HepG2 (cell line): ENCODE results near the gene TOP3B. TPM values are rescaled to one million over a fixed set of nuclear protein-coding genes. Genes with fewer than 3 reads are reported as not detected.

ENCODE experiments used
- ATAC-seq: fragments of 200-7000 bp; cut with Tn5 transposase; 3 replicates; pipeline ENCODE4 v1.9.1; 2020; ENCODE audit warnings: mild to moderate bottlenecking, moderate library complexity
- BruUV-seq: library from RNA; stranded (reverse); fragments of 400-500 nt; replicated peaks from 2 replicates; lab custom pipeline; 2021; lab: Mats Ljungman, UMichigan
- CTCF ChIA-PET: fragments of 300-600 bp; formaldehyde crosslinking; extraction: SDS; loops from one replicate; lab custom pipeline; 2021; ENCODE audit warnings: low total read pairs, inconsistent platforms, low intra/inter-chr PET ratio; lab: Yijun Ruan, JAX
- POLR2A ChIA-PET: fragments of 350-600 bp; sonication (Branson Sonifier 250); formaldehyde crosslinking; loops from one replicate; lab custom pipeline; 2020; ENCODE audit warnings: antibody characterized with exemption, inconsistent platforms; lab: Yijun Ruan, JAX
- DNase-seq: peaks from one replicate; pipeline ENCODE4 v3.0.0-alpha.2; 2015; ENCODE audit warnings: low spot score
- FAIRE-seq: peaks from 3 replicates; lab custom pipeline; 2011; peaks lifted over from hg19 to GRCh38; lab: Jason Lieb, UNC
- H2AFZ ChIP-seq: one replicate; pipeline ENCODE4 v1.6.1; 2011; ENCODE audit warnings: low read length, inconsistent platforms
- H3K27ac ChIP-seq: fragments of 300-600 bp; 3 replicates; pipeline ENCODE4 v1.8.0; 2011; ENCODE audit warnings: mixed run types, mild to moderate bottlenecking, mixed read lengths, low read length, inconsistent platforms; ENCODE audit not compliant: insufficient read depth; ENCODE audit errors: extremely low read length
- H3K27me3 ChIP-seq, 2 experiments: fragments of 200-600 bp in 1 of 2; 2 replicates in 1 of 2; 3 replicates in 1 of 2; pipeline versions ENCODE4 v1.6.0 to v1.8.0; 2011; ENCODE audit warnings: low read length in 2 of 2, mild to moderate bottlenecking in 2 of 2, moderate library complexity in 2 of 2, inconsistent platforms in 1 of 2; ENCODE audit not compliant: insufficient read depth in 2 of 2, control insufficient read depth in 1 of 2
- H3K36me3 ChIP-seq, 2 experiments: fragments of 200-600 bp in 1 of 2; replicated peaks in 1 of 2; 2 replicates in 1 of 2; 3 replicates in 1 of 2; pipeline versions ENCODE4 v1.5.1 to v1.8.0; 2011; ENCODE audit warnings: low read length in 2 of 2, inconsistent platforms in 1 of 2; ENCODE audit not compliant: insufficient read depth in 2 of 2, control insufficient read depth in 1 of 2
- H3K4me1 ChIP-seq: 2 replicates; pipeline ENCODE4 v1.5.1; 2012; ENCODE audit warnings: low read length, inconsistent platforms; ENCODE audit not compliant: insufficient read depth
- H3K4me2 ChIP-seq: 2 replicates; pipeline ENCODE4 v1.6.0; 2011; ENCODE audit warnings: low read depth, low read length, inconsistent platforms
- H3K4me3 ChIP-seq, 3 experiments: fragments of 200-600 bp in 1 of 3; sonication (generic), shearing (Covaris generic) in 1 of 3; replicated peaks in 1 of 3; 2 replicates each; pipeline ENCODE4 v1.5.1; 2011 to 2016; ENCODE audit warnings: low read length in 3 of 3, inconsistent platforms in 2 of 3, low read depth in 2 of 3, mild to moderate bottlenecking in 2 of 3, control low read depth in 1 of 3, mixed read lengths in 1 of 3; ENCODE audit not compliant: insufficient read depth in 1 of 3
- H3K79me2 ChIP-seq: one replicate; pipeline ENCODE4 v1.6.1; 2011; ENCODE audit warnings: low read length, inconsistent platforms; ENCODE audit not compliant: insufficient read depth
- H3K9ac ChIP-seq: 2 replicates; pipeline ENCODE4 v1.6.0; 2011; ENCODE audit warnings: mild to moderate bottlenecking, low read depth, low read length, inconsistent platforms; ENCODE audit not compliant: insufficient read depth
- H3K9me3 ChIP-seq: 2 replicates; pipeline ENCODE4 v1.5.1; 2012; ENCODE audit warnings: mild to moderate bottlenecking, low read length
- H4K20me1 ChIP-seq: 2 replicates; pipeline ENCODE4 v1.6.0; 2011; ENCODE audit warnings: inconsistent platforms, mild to moderate bottlenecking, low read length, moderate library complexity; ENCODE audit not compliant: insufficient read depth
- ATM ChIP-seq: fragments of 450-650 bp; IDR thresholded peaks from 2 replicates; pipeline ENCODE4 v1.7.1; 2017; ENCODE audit warnings: mild to moderate bottlenecking, borderline replicate concordance
- EED ChIP-seq: sonication (generic); formaldehyde crosslinking; IDR thresholded peaks from 2 replicates; pipeline ENCODE4 v1.5.0; 2020; ENCODE audit warnings: mild to moderate bottlenecking, missing genetic modification reagents
- GABPA ChIP-seq, 2 experiments: IDR thresholded peaks; 2 replicates each; pipeline ENCODE4 v1.6.1; 2011 to 2016; ENCODE audit warnings: low read depth in 2 of 2, low read length in 1 of 2, missing biosample characterization in 1 of 2, missing genetic modification characterization in 1 of 2
- HHEX ChIP-seq: IDR thresholded peaks from 2 replicates; pipeline ENCODE4 v1.6.1; 2016; ENCODE audit warnings: control low read depth
- MAF1 ChIP-seq: sonication (generic); formaldehyde crosslinking; IDR thresholded peaks from 2 replicates; pipeline ENCODE4 v1.5.0; 2020; ENCODE audit warnings: missing genetic modification reagents, borderline replicate concordance
- MATR3 ChIP-seq: sonication (generic); formaldehyde crosslinking; IDR thresholded peaks from 2 replicates; pipeline ENCODE4 v1.4.0; 2020; ENCODE audit warnings: missing genetic modification reagents
- NFYC ChIP-seq: IDR thresholded peaks from 2 replicates; pipeline ENCODE4 v1.6.1; 2016; ENCODE audit warnings: missing genetic modification reagents, missing compliant biosample characterization
- PITX1 ChIP-seq: sonication (generic); formaldehyde crosslinking; IDR thresholded peaks from 2 replicates; pipeline ENCODE4 v1.5.1; 2020; ENCODE audit warnings: mild to moderate bottlenecking, missing genetic modification reagents
- SMAD3 ChIP-seq: sonication (generic); formaldehyde crosslinking; IDR thresholded peaks from 2 replicates; pipeline ENCODE4 v1.4.0; 2020; ENCODE audit warnings: missing genetic modification reagents
- SRF ChIP-seq: IDR thresholded peaks from 2 replicates; pipeline ENCODE4 v1.6.1; 2011; ENCODE audit warnings: mild to moderate bottlenecking, low read depth, low read length, moderate library complexity
- ZBTB7B ChIP-seq: sonication (generic); formaldehyde crosslinking; IDR thresholded peaks from 2 replicates; pipeline ENCODE4 v1.4.0; 2020; ENCODE audit warnings: missing genetic modification reagents
- ZNF256 ChIP-seq: sonication (generic); formaldehyde crosslinking; conservative IDR thresholded peaks from 2 replicates; pipeline ENCODE4 v1.4.0; 2020; ENCODE audit warnings: missing genetic modification reagents
- ZNF567 ChIP-seq: sonication (generic); formaldehyde crosslinking; IDR thresholded peaks from 2 replicates; pipeline ENCODE4 v1.8.1; 2023; ENCODE audit warnings: mild to moderate bottlenecking, missing genetic modification reagents, borderline replicate concordance
- ZNF572 ChIP-seq: sonication (generic); formaldehyde crosslinking; IDR thresholded peaks from 2 replicates; pipeline ENCODE4 v1.5.1; 2020; ENCODE audit warnings: mild to moderate bottlenecking, missing genetic modification reagents
- WGBS: methylation state at CpG from one replicate; pipeline ENCODE4 v1.1.6; 2017; ENCODE audit warnings: low lambda C conversion rate; 5-methylcytosine and 5-hydroxymethylcytosine counted together
- in situ Hi-C: cut with HindIII; loops from 2 replicates; pipeline ENCODE4 v1.10.0; 2017; ENCODE audit warnings: low pct_unique_long_range_greater_than_20kb; ENCODE audit not compliant: extremely low pct_ligation_motif_present
- intact Hi-C: fragments of 100-400 bp; cut with micrococcal nuclease; formaldehyde crosslinking; loops from one replicate; pipeline ENCODE4 v1.10.0; 2022; ENCODE audit not compliant: unreplicated experiment
- polyA plus RNA-seq, 8 experiments: library from polyadenylated mRNA; depleted of rRNA in 3 of 8; stranded (reverse) in 7 of 8; unstranded in 1 of 8; fragments of >200 nt; fragmentation: Illumina TruSeq in 4 of 8; extraction: Trizol in 4 of 8; gene quantifications; 2 replicates each; pipeline versions ENCODE4 v1.2.1 to v1.2.3, GENCODE V29; 2011 to 2016; ENCODE audit warnings: low read depth in 4 of 8, missing spikeins in 1 of 8, mixed read lengths in 1 of 8; ENCODE audit not compliant: insufficient read depth in 1 of 8
- total RNA-seq, 5 experiments: library from RNA; depleted of rRNA; stranded (reverse); fragments of >200 nt; fragmentation: Illumina TruSeq; extraction: Trizol; gene quantifications; 2 replicates each; pipeline ENCODE4 v1.2.3, GENCODE V29; 2016; ENCODE audit warnings: low read depth in 1 of 5
- TF ChIP-seq, protein P1 (sequence below): sonication (generic); formaldehyde crosslinking; IDR thresholded peaks from 2 replicates; pipeline ENCODE4 v1.4.0; 2020; ENCODE audit warnings: low read depth, mild to moderate bottlenecking, missing genetic modification reagents
- TF ChIP-seq, protein P2 (sequence below): sonication (generic); formaldehyde crosslinking; IDR thresholded peaks from 2 replicates; pipeline ENCODE4 v1.8.0; 2022; ENCODE audit warnings: missing genetic modification reagents, mild to moderate bottlenecking, moderate library complexity, borderline replicate concordance

The TOP3B gene
- total and polyA plus RNA-seq, 2 of the 13 experiments (the other 11 are each of a cell fraction or from before 2014, with no cell fraction given), result 28.5 to 29.7 TPM

DNA sequence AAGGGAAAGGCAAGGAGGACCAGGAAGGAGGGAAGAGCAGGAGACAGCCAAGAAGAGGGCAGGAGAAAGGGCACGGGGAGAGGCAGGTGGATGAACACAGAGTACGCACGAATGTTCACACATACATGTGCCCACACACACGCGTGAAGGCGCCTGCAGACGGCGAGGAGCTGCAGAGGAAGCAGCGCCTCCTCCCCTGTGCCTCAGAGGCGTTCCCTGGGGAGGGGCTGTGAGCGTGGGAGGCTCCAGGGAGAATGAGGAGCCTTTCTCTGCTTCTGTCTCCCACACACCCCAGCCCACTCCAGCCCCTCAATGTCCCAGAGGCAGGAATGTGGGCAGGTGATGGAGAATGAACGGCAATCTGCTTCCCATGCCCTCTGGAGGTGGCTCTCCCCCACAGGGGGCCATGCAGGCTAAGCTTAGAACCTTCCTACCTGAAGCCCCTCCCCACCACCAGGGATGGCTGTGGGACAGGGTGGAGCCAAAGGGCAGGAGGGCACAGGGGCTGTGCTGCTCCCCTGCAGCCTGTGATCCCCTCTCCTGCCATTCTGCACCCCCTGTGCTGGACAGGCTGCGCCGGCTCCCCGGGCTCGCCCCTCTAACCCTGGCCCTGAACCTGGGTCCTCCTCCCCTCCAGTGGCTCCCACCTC lies 55.3 kb downstream of the TOP3B start:
- Histone ChIP-seq H3K27me3 (no peaks in the 10 kb centered on the region), H3K27ac (no peak overlapping the region), H4K20me1 (no peaks in the 10 kb centered on the region), H3K79me2 (no peaks in the 10 kb centered on the region), H3K9me3 (no peaks in the 10 kb centered on the region), H3K4me2 (no peak overlapping the region), H3K9ac (no peak overlapping the region), H3K4me1 (no peaks in the 10 kb centered on the region), H2AFZ (no peak overlapping the region), H3K4me3 (no peak overlapping the region), H3K36me3 (peaks cover 7 to 35% of the 10 kb centered on the region in 2 experiments; a peak in 4 of 5 replicates)
- in situ Hi-C loops (no loop called here), intact Hi-C loops (no loop called here)
- FAIRE-seq (no peak), ATAC-seq (no peak), DNase-seq (no peak)
- 97% methylated on average over 10 of the region's 16 CpGs for WGBS
- BruUV-seq, result no TSS peak
- POLR2A ChIA-PET, result no interaction called here
- CTCF ChIA-PET, result no interaction called here
- no peak for TF ChIP-seq ZNF256 (CRISPR knock-in tag)
- TF ChIP-seq, protein P1, sequence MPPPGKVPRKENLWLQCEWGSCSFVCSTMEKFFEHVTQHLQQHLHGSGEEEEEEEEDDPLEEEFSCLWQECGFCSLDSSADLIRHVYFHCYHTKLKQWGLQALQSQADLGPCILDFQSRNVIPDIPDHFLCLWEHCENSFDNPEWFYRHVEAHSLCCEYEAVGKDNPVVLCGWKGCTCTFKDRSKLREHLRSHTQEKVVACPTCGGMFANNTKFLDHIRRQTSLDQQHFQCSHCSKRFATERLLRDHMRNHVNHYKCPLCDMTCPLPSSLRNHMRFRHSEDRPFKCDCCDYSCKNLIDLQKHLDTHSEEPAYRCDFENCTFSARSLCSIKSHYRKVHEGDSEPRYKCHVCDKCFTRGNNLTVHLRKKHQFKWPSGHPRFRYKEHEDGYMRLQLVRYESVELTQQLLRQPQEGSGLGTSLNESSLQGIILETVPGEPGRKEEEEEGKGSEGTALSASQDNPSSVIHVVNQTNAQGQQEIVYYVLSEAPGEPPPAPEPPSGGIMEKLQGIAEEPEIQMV (CRISPR knock-in tag), result no peak
- TF ChIP-seq HHEX (CRISPR knock-in tag), result no peak
- no peak for TF ChIP-seq SMAD3 (CRISPR knock-in tag)
- no peak for TF ChIP-seq ZNF572 (CRISPR knock-in tag)
- no peak for TF ChIP-seq GABPA (IDR thresholded peaks at IDR 0.05; ENCODE audit: low read depth, low read length)
- no peak for TF ChIP-seq GABPA (CRISPR knock-in tag; IDR thresholded peaks at IDR 0.05; ENCODE audit: low read depth)

DNA sequence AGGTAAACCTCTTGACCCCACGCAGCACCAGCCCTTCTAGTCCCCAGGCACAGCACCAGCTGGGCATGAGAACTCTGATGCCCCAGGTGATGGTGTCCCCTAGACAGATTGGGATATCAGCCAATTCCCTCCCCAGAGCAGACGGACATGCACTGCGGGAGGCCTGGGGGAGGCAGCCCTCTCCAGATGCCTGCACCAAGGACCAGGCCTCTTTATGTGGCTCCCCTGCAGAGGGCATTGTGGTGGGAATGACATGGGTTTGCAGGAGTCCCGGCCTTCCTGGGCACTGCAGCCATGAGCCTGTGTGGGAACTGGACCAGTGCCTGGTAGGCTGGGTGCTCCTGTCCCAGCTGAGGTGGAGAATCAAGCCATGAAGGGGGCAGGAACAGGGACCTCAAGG lies 55.9 kb downstream of the TOP3B start:
- in situ Hi-C loops, result no loop called here
- intact Hi-C loops, result no loop called here
- TF ChIP-seq ATM (no peak), EED (CRISPR knock-in tag) (no peak), MAF1 (no peak), SRF (no peak), ZNF567 (no peak), ZBTB7B (CRISPR knock-in tag) (no peak), MATR3 (CRISPR knock-in tag) (no peak), NFYC (CRISPR knock-in tag) (no peak), PITX1 (CRISPR knock-in tag) (no peak)
- TF ChIP-seq, protein P2, sequence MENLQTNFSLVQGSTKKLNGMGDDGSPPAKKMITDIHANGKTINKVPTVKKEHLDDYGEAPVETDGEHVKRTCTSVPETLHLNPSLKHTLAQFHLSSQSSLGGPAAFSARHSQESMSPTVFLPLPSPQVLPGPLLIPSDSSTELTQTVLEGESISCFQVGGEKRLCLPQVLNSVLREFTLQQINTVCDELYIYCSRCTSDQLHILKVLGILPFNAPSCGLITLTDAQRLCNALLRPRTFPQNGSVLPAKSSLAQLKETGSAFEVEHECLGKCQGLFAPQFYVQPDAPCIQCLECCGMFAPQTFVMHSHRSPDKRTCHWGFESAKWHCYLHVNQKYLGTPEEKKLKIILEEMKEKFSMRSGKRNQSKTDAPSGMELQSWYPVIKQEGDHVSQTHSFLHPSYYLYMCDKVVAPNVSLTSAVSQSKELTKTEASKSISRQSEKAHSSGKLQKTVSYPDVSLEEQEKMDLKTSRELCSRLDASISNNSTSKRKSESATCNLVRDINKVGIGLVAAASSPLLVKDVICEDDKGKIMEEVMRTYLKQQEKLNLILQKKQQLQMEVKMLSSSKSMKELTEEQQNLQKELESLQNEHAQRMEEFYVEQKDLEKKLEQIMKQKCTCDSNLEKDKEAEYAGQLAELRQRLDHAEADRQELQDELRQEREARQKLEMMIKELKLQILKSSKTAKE, result no peak

More for the DNA sequence above, 55.9 kb downstream of the TOP3B start:
- no peaks in the 10 kb centered on the region for H3K79me2 ChIP-seq
- no CpG with 5 or more reads among the region's 4 CpGs for WGBS
- H3K9ac ChIP-seq, result no peak overlapping the region
- H3K27me3 ChIP-seq, result no peaks in the 10 kb centered on the region
- no peaks in the 10 kb centered on the region for H3K4me1 ChIP-seq
- no peak overlapping the region for H3K27ac ChIP-seq
- FAIRE-seq (no peak), ATAC-seq (no peak), DNase-seq (no peak)
- H3K4me2 ChIP-seq, result no peak overlapping the region
- CTCF ChIA-PET, result no interaction called here
- H4K20me1 ChIP-seq, result no peaks in the 10 kb centered on the region
- no peak overlapping the region for H3K4me3 ChIP-seq
- no peaks in the 10 kb centered on the region for H3K9me3 ChIP-seq
- POLR2A ChIA-PET, result no interaction called here
- BruUV-seq, result no TSS peak
- H2AFZ ChIP-seq, result no peak overlapping the region
- peaks cover 5 to 31% of the 10 kb centered on the region in 2 experiments; a peak in 4 of 5 replicates for H3K36me3 ChIP-seq
